ENCODE measurements around the gene PGAM1.

PGAM1 gene

GRCh38 chr10:97428572-97428981, 2.6 kb downstream of the PGAM1 start:
- no peak overlapping the region for H3K4me3 ChIP-seq
- peaks cover 21 to 35% (median 29%) of the 10 kb centered on the region in 3 donors for H3K36me3 ChIP-seq
- H3K4me1 ChIP-seq: peaks cover 0 to 31% (median 26%) of the 10 kb centered on the region in 4 donors
- no peaks in the 10 kb centered on the region for H3K9me3 ChIP-seq
- intact Hi-C loops (cut with DNase I; ENCODE audit: low total_unique reads): no loop called here
- no peak for TF ChIP-seq CTCF (IDR thresholded peaks at IDR 0.05)
- no peak for DNase-seq
- H3K27ac ChIP-seq: no peak overlapping the region
- no peaks in the 10 kb centered on the region for H3K27me3 ChIP-seq

- no peak for DNase-seq
- intact Hi-C loops (cut with DNase I; ENCODE audit: low total_unique reads): no loop called here
- Histone ChIP-seq H3K27me3 (no peaks in the 10 kb centered on the region), H3K27ac (no peak overlapping the region), H3K4me3 (no peak overlapping the region), H3K36me3 (peaks cover 70 to 89% (median 79%) of the 10 kb centered on the region in 3 donors), H3K4me1 (no peaks in the 10 kb centered on the region), H3K9me3 (no peaks in the 10 kb centered on the region)
- no peak for TF ChIP-seq CTCF (IDR thresholded peaks at IDR 0.05)
Measured at GRCh38 chr10:97434055-97434454, 8.1 kb downstream of the PGAM1 start.

- H3K27me3 ChIP-seq: no peaks in the 10 kb centered on the region
- H3K36me3 ChIP-seq: peaks cover 75 to 89% (median 84%) of the 10 kb centered on the region in 3 donors
- no peak overlapping the region for H3K27ac ChIP-seq
- intact Hi-C loops (cut with DNase I; ENCODE audit: low total_unique reads): no loop called here
- no peak for TF ChIP-seq CTCF (IDR thresholded peaks at IDR 0.05)
- no peak for DNase-seq
- H3K4me3 ChIP-seq: no peak overlapping the region
- H3K4me1 ChIP-seq: no peaks in the 10 kb centered on the region
- H3K9me3 ChIP-seq: no peaks in the 10 kb centered on the region
Measured at GRCh38 chr10:97434557-97434956, 8.6 kb downstream of the PGAM1 start.

GRCh38 chr10:97435211-97435610, 9.2 kb downstream of the PGAM1 start:
- no peak for DNase-seq
- intact Hi-C loops (cut with DNase I; ENCODE audit: low total_unique reads): no loop called here

GRCh38 chr10:97442277-97442676, 16.3 kb downstream of the PGAM1 start:
- Histone ChIP-seq H3K27me3 (no peaks in the 10 kb centered on the region), H3K4me3 (no peak overlapping the region), H3K4me1 (peaks cover 0 to 19% (median 14%) of the 10 kb centered on the region in 4 donors), H3K36me3 (peaks cover 38 to 56% (median 40%) of the 10 kb centered on the region in 3 donors), H3K9me3 (no peaks in the 10 kb centered on the region), H3K27ac (no peak overlapping the region)
- intact Hi-C loops (cut with DNase I; ENCODE audit: low total_unique reads): no loop called here
- DNase-seq: no peak
- no peak for TF ChIP-seq CTCF (IDR thresholded peaks at IDR 0.05)

More at GRCh38 chr10:97435211-97435610, 9.2 kb downstream of the PGAM1 start:
- Histone ChIP-seq H3K27me3 (no peaks in the 10 kb centered on the region), H3K9me3 (no peaks in the 10 kb centered on the region), H3K4me3 (no peak overlapping the region), H3K36me3 (peaks cover 80 to 91% (median 86%) of the 10 kb centered on the region in 3 donors), H3K27ac (no peak overlapping the region), H3K4me1 (no peaks in the 10 kb centered on the region)
- TF ChIP-seq CTCF (IDR thresholded peaks at IDR 0.05): no peak

GRCh38 chr10:97444212-97444611, 18.2 kb downstream of the PGAM1 start:
- H3K27ac ChIP-seq: no peak overlapping the region
- intact Hi-C loops (cut with DNase I; ENCODE audit: low total_unique reads): no loop called here
- H3K27me3 ChIP-seq: no peaks in the 10 kb centered on the region
- H3K36me3 ChIP-seq: peaks cover 22 to 37% (median 24%) of the 10 kb centered on the region in 3 donors
- peak overlapping the region in 1 of 2 donors; percentile 74 for H3K4me3 ChIP-seq
- H3K9me3 ChIP-seq: no peaks in the 10 kb centered on the region
- no peak for TF ChIP-seq CTCF (IDR thresholded peaks at IDR 0.05)
- peaks cover 0 to 32% (median 22%) of the 10 kb centered on the region in 4 donors for H3K4me1 ChIP-seq
- no peak for DNase-seq

Measured in tibial artery (tissue), 4 donors.